SK-N-SH (cell line): ENCODE results near the gene CFAP58. TPM values are rescaled to one million over a fixed set of nuclear protein-coding genes. Genes with fewer than 3 reads are reported as not detected.

Experiments
- CTCF ChIA-PET: fragments of 300-600, 350-600 bp; formaldehyde crosslinking; extraction: SDS; loops from one replicate; lab custom pipeline; 2021; lab: Yijun Ruan, JAX
- POLR2A ChIA-PET: fragments of 350-600 bp; sonication (Branson Sonifier 250); formaldehyde crosslinking; extraction: SDS; loops from one replicate; lab custom pipeline; 2020; ENCODE audit warnings: antibody characterized with exemption, inconsistent platforms; lab: Yijun Ruan, JAX
- DNase-seq: peaks from one replicate; pipeline ENCODE4 v3.0.0; 2012
- H2AFZ ChIP-seq: fragments of 200-600 bp; sonication (generic); 2 replicates; pipeline ENCODE4 v1.8.1; 2016; ENCODE audit warnings: antibody characterized with exemption, mild to moderate bottlenecking, low read depth
- H3F3A ChIP-seq: fragments of 200-600 bp; sonication (generic); replicated peaks from 2 replicates; pipeline ENCODE3; 2016; ENCODE audit warnings: antibody characterized with exemption, mild to moderate bottlenecking; ENCODE audit not compliant: insufficient read depth
- H3K27ac ChIP-seq, 2 experiments: fragments of 200-500 bp in 1 of 2; fragments of 200-600 bp in 1 of 2; sonication (Bioruptor generic) in 1 of 2; sonication (generic), shearing (Covaris generic) in 1 of 2; 2 replicates each; pipeline versions ENCODE4 v1.5.1 to v1.6.1; 2014 to 2016; ENCODE audit warnings: low read depth in 2 of 2, inconsistent platforms in 1 of 2, low read length in 1 of 2, mild to moderate bottlenecking in 1 of 2, mixed read lengths in 1 of 2
- H3K27me3 ChIP-seq: fragments of 200-600 bp; sonication (generic), shearing (Covaris generic); 2 replicates; pipeline ENCODE4 v1.6.1; 2016; ENCODE audit warnings: mixed run types; ENCODE audit not compliant: insufficient read depth
- H3K36me3 ChIP-seq, 2 experiments: fragments of 200-500 bp in 1 of 2; fragments of 200-600 bp in 1 of 2; sonication (Bioruptor generic) in 1 of 2; sonication (generic) in 1 of 2; replicated peaks in 1 of 2; 2 replicates each; pipeline versions ENCODE3 to v1.5.1; 2014 to 2016; ENCODE audit warnings: low read length in 1 of 2, mild to moderate bottlenecking in 1 of 2; ENCODE audit not compliant: insufficient read depth in 2 of 2, control insufficient read depth in 1 of 2
- H3K4me1 ChIP-seq, 2 experiments: fragments of 200-500 bp in 1 of 2; fragments of 200-600 bp in 1 of 2; sonication (Bioruptor generic) in 1 of 2; sonication (generic), shearing (Covaris generic) in 1 of 2; 2 replicates each; pipeline versions ENCODE4 v1.5.1 to v1.6.1; 2014 to 2016; ENCODE audit warnings: low read depth in 1 of 2, low read length in 1 of 2, mixed run types in 1 of 2; ENCODE audit not compliant: insufficient read depth in 2 of 2, control insufficient read depth in 1 of 2
- H3K4me2 ChIP-seq: fragments of 200-600 bp; sonication (generic), shearing (Covaris generic); 2 replicates; pipeline ENCODE4 v1.6.1; 2017; ENCODE audit warnings: mixed run types
- H3K4me3 ChIP-seq, 2 experiments: fragments of 200-500 bp in 1 of 2; fragments of 200-600 bp in 1 of 2; sonication (Bioruptor generic) in 1 of 2; sonication (generic), shearing (Covaris generic) in 1 of 2; 2 replicates each; pipeline versions ENCODE4 v1.5.1 to v1.8.1; 2014 to 2016; ENCODE audit warnings: low read depth in 2 of 2, inconsistent platforms in 1 of 2, low read length in 1 of 2, mild to moderate bottlenecking in 1 of 2, mixed read lengths in 1 of 2, moderate library complexity in 1 of 2
- H3K79me2 ChIP-seq: fragments of 200-600 bp; sonication (generic); 2 replicates; pipeline ENCODE4 v1.8.1; 2017; ENCODE audit warnings: mild to moderate bottlenecking; ENCODE audit not compliant: insufficient read depth
- H3K9ac ChIP-seq: fragments of 200-600 bp; sonication (generic); 2 replicates; pipeline ENCODE4 v1.6.1; 2017; ENCODE audit warnings: mixed run types
- H3K9me2 ChIP-seq: fragments of 200-600 bp; sonication (generic); 2 replicates; pipeline ENCODE4 v1.6.1; 2017; ENCODE audit warnings: mixed run types
- H3K9me3 ChIP-seq: fragments of 200-600 bp; sonication (generic); 2 replicates; pipeline ENCODE4 v1.6.1; 2017; ENCODE audit warnings: mixed run types, mild to moderate bottlenecking, moderate library complexity
- H4K20me1 ChIP-seq: fragments of 200-600 bp; sonication (generic); 2 replicates; pipeline ENCODE4 v1.6.1; 2017; ENCODE audit warnings: mild to moderate bottlenecking, mixed run types; ENCODE audit not compliant: insufficient read depth
- CHD2 ChIP-seq: fragments of 150-350 bp; IDR thresholded peaks from 2 replicates; pipeline ENCODE4 v1.6.1; 2018; ENCODE audit warnings: low read length; ENCODE audit not compliant: partially characterized antibody
- EZH2phosphoT487 ChIP-seq: fragments of 200-600 bp; sonication (generic); IDR thresholded peaks from 2 replicates; pipeline ENCODE4 v1.6.1; 2017; ENCODE audit warnings: low read depth, mixed run types, mild to moderate bottlenecking, antibody characterized with exemption, moderate library complexity, borderline replicate concordance
- FOSL2 ChIP-seq: IDR thresholded peaks from 2 replicates; pipeline ENCODE4 v1.4.0; 2012; ENCODE audit warnings: low read depth, mild to moderate bottlenecking, moderate library complexity, borderline replicate concordance
- FOXJ3 ChIP-seq: sonication (generic); formaldehyde crosslinking; IDR thresholded peaks from 2 replicates; pipeline ENCODE4 v1.5.1; 2020; ENCODE audit warnings: mild to moderate bottlenecking, missing genetic modification reagents
- FOXM1 ChIP-seq: IDR thresholded peaks from 2 replicates; pipeline ENCODE4 v1.4.0; 2012; ENCODE audit warnings: low read depth, mild to moderate bottlenecking
- GABPA ChIP-seq: IDR thresholded peaks from 2 replicates; pipeline ENCODE4 v1.4.0; 2012; ENCODE audit warnings: low read depth, mild to moderate bottlenecking
- GATA2 ChIP-seq: sonication (generic); formaldehyde crosslinking; IDR thresholded peaks from 2 replicates; pipeline ENCODE4 v1.5.0; 2020; ENCODE audit warnings: mild to moderate bottlenecking, missing genetic modification reagents
- MAX ChIP-seq: IDR thresholded peaks from 2 replicates; pipeline ENCODE4 v1.4.0; 2012; ENCODE audit warnings: low read depth
- NFIC ChIP-seq: IDR thresholded peaks from 2 replicates; pipeline ENCODE4 v1.4.0; 2012; ENCODE audit warnings: borderline replicate concordance
- PBX3 ChIP-seq: IDR thresholded peaks from 2 replicates; pipeline ENCODE4; 2012
- RAD21 ChIP-seq: IDR thresholded peaks from 2 replicates; pipeline ENCODE4 v1.6.1; 2012; ENCODE audit warnings: mild to moderate bottlenecking, low read length
- RFX5 ChIP-seq: IDR thresholded peaks from 2 replicates; pipeline ENCODE4 v1.6.1; 2012; ENCODE audit warnings: mild to moderate bottlenecking, improper control_type of control experiment, low read length
- RXRA ChIP-seq: IDR thresholded peaks from 2 replicates; pipeline ENCODE4 v1.4.0; 2012; ENCODE audit warnings: low read depth, mild to moderate bottlenecking, borderline replicate concordance
- SIN3A ChIP-seq: IDR thresholded peaks from 2 replicates; pipeline ENCODE4 v1.6.1; 2012; ENCODE audit warnings: low read depth, mild to moderate bottlenecking, low read length, moderate library complexity, borderline replicate concordance
- TAF1 ChIP-seq: IDR thresholded peaks from 2 replicates; pipeline ENCODE4 v1.6.1; 2012; ENCODE audit warnings: low read depth, mild to moderate bottlenecking, low read length, moderate library complexity, borderline replicate concordance
- TCF12 ChIP-seq: IDR thresholded peaks from 2 replicates; pipeline ENCODE4 v1.4.0; 2012
- TEAD4 ChIP-seq: IDR thresholded peaks from 2 replicates; pipeline ENCODE4 v1.4.0; 2012; ENCODE audit warnings: mild to moderate bottlenecking, borderline replicate concordance; ENCODE audit not compliant: insufficient read depth
- ZBTB33 ChIP-seq: IDR thresholded peaks from 2 replicates; pipeline ENCODE4 v1.4.0; 2012; ENCODE audit warnings: low read depth, borderline replicate concordance
- WGBS: methylation state at CpG from one replicate; pipeline ENCODE4 v1.1.6; 2017; ENCODE audit warnings: low lambda C conversion rate; 5-methylcytosine and 5-hydroxymethylcytosine counted together
- polyA plus RNA-seq, 3 experiments: library from polyadenylated mRNA; depleted of rRNA; stranded (reverse); fragments of >200 nt; gene quantifications; 2 replicates each; pipeline ENCODE4 v1.2.3, GENCODE V29; 2012
- TF ChIP-seq, protein P1 (sequence below): fragments of 200-600 bp; sonication (generic); IDR thresholded peaks from 2 replicates; pipeline ENCODE4 v1.6.1; 2017; ENCODE audit warnings: antibody characterized with exemption, mild to moderate bottlenecking, moderate library complexity
- TF ChIP-seq, protein P2 (sequence below): fragments of 150-350 bp; IDR thresholded peaks from 2 replicates; pipeline ENCODE4 v1.6.1; 2016; ENCODE audit warnings: mild to moderate bottlenecking, low read depth, low read length
- TF ChIP-seq, protein P3 (sequence below): IDR thresholded peaks from 2 replicates; pipeline ENCODE4 v1.6.1; 2012; ENCODE audit warnings: mild to moderate bottlenecking, low read depth, low read length, moderate library complexity

Gene CFAP58
- polyA plus RNA-seq, 1 of the 3 experiments (the other 2 are of a cell fraction), result 0.38 TPM

- Histone ChIP-seq H3K9me2 (no peaks in the 10 kb centered on the region), H3K36me3 (peaks cover 0 to 6% of the 10 kb centered on the region in 2 experiments), H3F3A (peaks cover 52% of the 10 kb centered on the region), H3K79me2 (peaks cover 87% of the 10 kb centered on the region), H3K27ac (peak overlapping the region; percentile 80 to 96), H3K4me2 (peak overlapping the region; percentile 69), H4K20me1 (peaks cover 3% of the 10 kb centered on the region), H2AFZ (no peak overlapping the region), H3K4me3 (peak overlapping the region; percentile 3 to 45; a peak in 3 of 4 replicates), H3K27me3 (no peaks in the 10 kb centered on the region), H3K9ac (peak overlapping the region; percentile 83), H3K4me1 (peaks cover 53 to 64% of the 10 kb centered on the region in 2 experiments), H3K9me3 (no peaks in the 10 kb centered on the region)
- DNase-seq, result no peak
- 29% methylated on average over 18 of the region's 20 CpGs for WGBS
- ChIA-PET CTCF (interaction anchor here (2.1 to 4.3 kb wide), 2 partner anchors 23 to 36 kb away, joined by 8 to 21 read pairs; no protein-coding TSS in a partner anchor), POLR2A (no interaction called here)
- no peak; the same call in 1 of the 2 replicates for TF ChIP-seq RXRA
- TF ChIP-seq RFX5, result no peak
- TF ChIP-seq, protein P1, sequence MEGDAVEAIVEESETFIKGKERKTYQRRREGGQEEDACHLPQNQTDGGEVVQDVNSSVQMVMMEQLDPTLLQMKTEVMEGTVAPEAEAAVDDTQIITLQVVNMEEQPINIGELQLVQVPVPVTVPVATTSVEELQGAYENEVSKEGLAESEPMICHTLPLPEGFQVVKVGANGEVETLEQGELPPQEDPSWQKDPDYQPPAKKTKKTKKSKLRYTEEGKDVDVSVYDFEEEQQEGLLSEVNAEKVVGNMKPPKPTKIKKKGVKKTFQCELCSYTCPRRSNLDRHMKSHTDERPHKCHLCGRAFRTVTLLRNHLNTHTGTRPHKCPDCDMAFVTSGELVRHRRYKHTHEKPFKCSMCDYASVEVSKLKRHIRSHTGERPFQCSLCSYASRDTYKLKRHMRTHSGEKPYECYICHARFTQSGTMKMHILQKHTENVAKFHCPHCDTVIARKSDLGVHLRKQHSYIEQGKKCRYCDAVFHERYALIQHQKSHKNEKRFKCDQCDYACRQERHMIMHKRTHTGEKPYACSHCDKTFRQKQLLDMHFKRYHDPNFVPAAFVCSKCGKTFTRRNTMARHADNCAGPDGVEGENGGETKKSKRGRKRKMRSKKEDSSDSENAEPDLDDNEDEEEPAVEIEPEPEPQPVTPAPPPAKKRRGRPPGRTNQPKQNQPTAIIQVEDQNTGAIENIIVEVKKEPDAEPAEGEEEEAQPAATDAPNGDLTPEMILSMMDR, result peak; percentile 19; the same call in 1 of the 2 replicates
- TF ChIP-seq NFIC, result peak; percentile 28; the same call in 1 of the 2 replicates
- TF ChIP-seq GATA2 (CRISPR knock-in tag), result no peak
- peak; percentile 52; the same call in 1 of the 2 replicates for TF ChIP-seq TEAD4
- TF ChIP-seq, protein P2, sequence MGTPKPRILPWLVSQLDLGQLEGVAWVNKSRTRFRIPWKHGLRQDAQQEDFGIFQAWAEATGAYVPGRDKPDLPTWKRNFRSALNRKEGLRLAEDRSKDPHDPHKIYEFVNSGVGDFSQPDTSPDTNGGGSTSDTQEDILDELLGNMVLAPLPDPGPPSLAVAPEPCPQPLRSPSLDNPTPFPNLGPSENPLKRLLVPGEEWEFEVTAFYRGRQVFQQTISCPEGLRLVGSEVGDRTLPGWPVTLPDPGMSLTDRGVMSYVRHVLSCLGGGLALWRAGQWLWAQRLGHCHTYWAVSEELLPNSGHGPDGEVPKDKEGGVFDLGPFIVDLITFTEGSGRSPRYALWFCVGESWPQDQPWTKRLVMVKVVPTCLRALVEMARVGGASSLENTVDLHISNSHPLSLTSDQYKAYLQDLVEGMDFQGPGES, result no peak
- TF ChIP-seq FOXJ3 (CRISPR knock-in tag), result no peak
- TF ChIP-seq EZH2phosphoT487, result no peak
- TF ChIP-seq ZBTB33, result no peak
- TF ChIP-seq CHD2, result no peak
- TF ChIP-seq MAX, result peak; percentile 33; the same call in 1 of the 2 replicates
- TF ChIP-seq FOSL2, result peak; percentile 62; the same call in 1 of the 2 replicates
- peak; percentile 60; the same call in 1 of the 2 replicates for TF ChIP-seq TCF12
- no peak for TF ChIP-seq FOXM1
- TF ChIP-seq TAF1, result no peak; the same call in 1 of the 2 replicates
- peak; percentile 54 for TF ChIP-seq PBX3
- no peak; the same call in 1 of the 2 replicates for TF ChIP-seq SIN3A
- TF ChIP-seq, protein P3, sequence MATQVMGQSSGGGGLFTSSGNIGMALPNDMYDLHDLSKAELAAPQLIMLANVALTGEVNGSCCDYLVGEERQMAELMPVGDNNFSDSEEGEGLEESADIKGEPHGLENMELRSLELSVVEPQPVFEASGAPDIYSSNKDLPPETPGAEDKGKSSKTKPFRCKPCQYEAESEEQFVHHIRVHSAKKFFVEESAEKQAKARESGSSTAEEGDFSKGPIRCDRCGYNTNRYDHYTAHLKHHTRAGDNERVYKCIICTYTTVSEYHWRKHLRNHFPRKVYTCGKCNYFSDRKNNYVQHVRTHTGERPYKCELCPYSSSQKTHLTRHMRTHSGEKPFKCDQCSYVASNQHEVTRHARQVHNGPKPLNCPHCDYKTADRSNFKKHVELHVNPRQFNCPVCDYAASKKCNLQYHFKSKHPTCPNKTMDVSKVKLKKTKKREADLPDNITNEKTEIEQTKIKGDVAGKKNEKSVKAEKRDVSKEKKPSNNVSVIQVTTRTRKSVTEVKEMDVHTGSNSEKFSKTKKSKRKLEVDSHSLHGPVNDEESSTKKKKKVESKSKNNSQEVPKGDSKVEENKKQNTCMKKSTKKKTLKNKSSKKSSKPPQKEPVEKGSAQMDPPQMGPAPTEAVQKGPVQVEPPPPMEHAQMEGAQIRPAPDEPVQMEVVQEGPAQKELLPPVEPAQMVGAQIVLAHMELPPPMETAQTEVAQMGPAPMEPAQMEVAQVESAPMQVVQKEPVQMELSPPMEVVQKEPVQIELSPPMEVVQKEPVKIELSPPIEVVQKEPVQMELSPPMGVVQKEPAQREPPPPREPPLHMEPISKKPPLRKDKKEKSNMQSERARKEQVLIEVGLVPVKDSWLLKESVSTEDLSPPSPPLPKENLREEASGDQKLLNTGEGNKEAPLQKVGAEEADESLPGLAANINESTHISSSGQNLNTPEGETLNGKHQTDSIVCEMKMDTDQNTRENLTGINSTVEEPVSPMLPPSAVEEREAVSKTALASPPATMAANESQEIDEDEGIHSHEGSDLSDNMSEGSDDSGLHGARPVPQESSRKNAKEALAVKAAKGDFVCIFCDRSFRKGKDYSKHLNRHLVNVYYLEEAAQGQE, result no peak
- TF ChIP-seq GABPA, result no peak; the same call in 1 of the 2 replicates
- no peak for TF ChIP-seq RAD21
Observed at GRCh38 chr10:104327745-104328645, 25.6 kb upstream of the CFAP58 start.
